COLO829 (cell line): Measurements from ENCODE around the gene RPS6KA5.
A peak's percentile ranks its signal among the peaks of the same experiment; 100 is the strongest.

Source experiments
- DNase-seq: peaks from one replicate; pipeline ENCODE4 v3.0.0; 2012; ENCODE audit warnings: low spot score

The RPS6KA5 gene

GRCh38 chr14:90938615-90939014 is 121.8 kb downstream of the RPS6KA5 start:
- no peak for DNase-seq

GRCh38 chr14:90936757-90937440 is 123.5 kb downstream of the RPS6KA5 start:
- no peak for DNase-seq

GRCh38 chr14:90924621-90925340 is 135.7 kb downstream of the RPS6KA5 start:
- DNase-seq, result no peak

GRCh38 chr14:90922141-90922540 is 138.3 kb downstream of the RPS6KA5 start:
- no peak for DNase-seq

- no peak for DNase-seq
These were observed 149.3 kb downstream of the RPS6KA5 start for GRCh38 chr14:90911121-90911520.

GRCh38 chr14:90907178-90907577 is 153.3 kb downstream of the RPS6KA5 start:
- no peak for DNase-seq

GRCh38 chr14:90905531-90905930 is 154.9 kb downstream of the RPS6KA5 start:
- DNase-seq, result no peak

GRCh38 chr14:90903101-90903500 is 157.3 kb downstream of the RPS6KA5 start:
- peak; percentile 70 for DNase-seq

- no peak for DNase-seq
These were observed 159.9 kb downstream of the RPS6KA5 start for GRCh38 chr14:90900476-90901083.

- no peak for DNase-seq
These were observed 163.4 kb downstream of the RPS6KA5 start for GRCh38 chr14:90897022-90897421.

GRCh38 chr14:90894241-90894640 is 166.2 kb downstream of the RPS6KA5 start:
- no peak for DNase-seq

GRCh38 chr14:90893510-90893909 is 166.9 kb downstream of the RPS6KA5 start:
- DNase-seq, result no peak

GRCh38 chr14:90892970-90893369 is 167.5 kb downstream of the RPS6KA5 start:
- no peak for DNase-seq

GRCh38 chr14:90891326-90891725 is 169.1 kb downstream of the RPS6KA5 start:
- DNase-seq, result no peak

GRCh38 chr14:90890322-90891020 is 170.0 kb downstream of the RPS6KA5 start:
- DNase-seq, result no peak

GRCh38 chr14:90886297-90886815 is 174.1 kb downstream of the RPS6KA5 start:
- no peak for DNase-seq

- no peak for DNase-seq
These were observed 176.7 kb downstream of the RPS6KA5 start for GRCh38 chr14:90883782-90884181.

- no peak for DNase-seq
These were observed 177.2 kb downstream of the RPS6KA5 start for GRCh38 chr14:90883197-90883596.

- no peak for DNase-seq
These were observed 180.2 kb downstream of the RPS6KA5 start for GRCh38 chr14:90880282-90880681.

- no peak for DNase-seq
These were observed 185.8 kb downstream of the RPS6KA5 start for GRCh38 chr14:90874599-90874998.

GRCh38 chr14:90871605-90872233 is 188.7 kb downstream of the RPS6KA5 start:
- DNase-seq, result peak; percentile 66
